ENCODE data around the gene BBC3.

Gene BBC3

DNA sequence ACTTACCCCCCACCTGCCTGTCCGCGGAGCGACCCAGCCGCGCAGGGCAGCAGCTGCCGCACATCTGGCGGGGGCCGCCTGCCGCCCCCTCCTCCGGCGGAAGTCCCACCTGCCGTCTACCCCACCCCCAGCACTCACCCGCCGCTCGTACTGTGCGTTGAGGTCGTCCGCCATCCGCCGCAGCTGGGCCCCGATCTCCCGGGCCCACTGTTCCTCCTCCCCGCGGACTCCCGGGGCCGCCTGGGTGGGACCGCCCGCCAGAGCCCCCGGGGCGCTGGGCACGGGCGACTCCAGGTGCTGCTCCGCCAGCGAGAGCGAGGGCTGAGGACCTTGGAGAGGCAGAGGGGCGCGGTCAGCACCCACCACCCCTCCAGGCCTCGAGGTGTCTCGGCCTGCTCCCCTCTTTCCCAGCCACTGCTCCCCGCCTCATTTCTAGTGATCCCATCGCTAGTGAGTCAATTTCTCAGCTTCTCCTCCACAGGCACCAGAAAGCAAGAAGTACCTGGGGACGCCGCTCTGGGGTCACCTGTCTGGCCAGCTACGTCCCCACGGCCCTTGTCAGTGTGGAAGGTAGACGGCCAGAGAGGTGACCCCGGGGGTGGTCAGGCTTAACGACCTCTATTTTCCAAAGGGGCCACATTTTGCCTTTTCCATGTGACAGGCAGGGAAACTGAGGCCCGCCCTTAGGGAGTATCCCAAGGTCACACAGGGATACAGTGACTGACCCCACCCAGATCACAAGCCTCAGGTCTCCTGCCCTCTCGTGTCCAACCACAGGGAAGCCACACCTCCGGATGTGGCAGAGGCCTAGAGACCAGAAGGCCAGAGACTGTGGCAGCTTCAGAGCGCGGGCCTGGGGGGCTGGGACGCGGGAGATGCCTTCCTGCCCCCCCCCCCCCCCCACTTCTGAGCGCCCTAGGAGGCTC lies 4.3 kb downstream of the BBC3 start:
- peak; percentile 53 for DNase-seq (ENCODE audit: extremely low read depth, low read depth)
- peak overlapping the region; percentile 100 for H3K4me3 ChIP-seq (replicated peaks; ENCODE audit: low read depth, low read length)
- no peak for TF ChIP-seq CTCF (IDR thresholded peaks at IDR 0.05; ENCODE audit: low read depth, low read length, missing control alignments)

GRCh38 chr19:47225746-47226425 lies 5.1 kb downstream of the BBC3 start:
- DNase-seq (ENCODE audit: extremely low read depth, low read depth) = no peak
- no peak for TF ChIP-seq CTCF (IDR thresholded peaks at IDR 0.05; ENCODE audit: low read depth, low read length, missing control alignments)
- peak overlapping the region; percentile 100 for H3K4me3 ChIP-seq (replicated peaks; ENCODE audit: low read depth, low read length)

DNA sequence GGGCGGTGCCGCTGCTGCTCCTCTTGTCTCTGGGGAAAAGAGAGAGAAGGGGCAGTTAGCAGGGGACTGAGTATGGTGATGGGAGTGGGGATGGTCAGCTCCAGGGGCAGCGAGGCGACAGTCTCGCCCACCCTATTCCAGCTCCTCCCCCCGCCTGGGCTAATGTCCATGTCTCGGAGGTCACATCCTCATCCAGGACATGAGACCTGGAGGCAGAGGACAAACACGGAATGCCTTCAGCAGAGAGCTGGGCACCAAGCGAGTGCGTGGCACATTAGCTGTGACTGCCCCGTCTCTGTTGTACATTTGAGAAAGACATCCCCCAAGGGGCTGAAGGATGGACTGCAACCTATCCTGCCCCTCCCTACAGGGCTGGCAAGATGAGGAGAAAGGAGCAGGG lies 9.1 kb downstream of the BBC3 start:
- no peak for TF ChIP-seq CTCF (IDR thresholded peaks at IDR 0.05; ENCODE audit: low read depth, low read length, missing control alignments)
- no peak for DNase-seq (ENCODE audit: extremely low read depth, low read depth)
- no peak overlapping the region for H3K4me3 ChIP-seq (replicated peaks; ENCODE audit: low read depth, low read length)

- H3K4me3 ChIP-seq (replicated peaks; ENCODE audit: low read depth, low read length) = no peak overlapping the region
- no peak for DNase-seq (ENCODE audit: extremely low read depth, low read depth)
- TF ChIP-seq CTCF (IDR thresholded peaks at IDR 0.05; ENCODE audit: low read depth, low read length, missing control alignments) = no peak
Measured at GRCh38 chr19:47221080-47221841, 9.7 kb downstream of the BBC3 start.

GRCh38 chr19:47215581-47215980 lies 15.4 kb downstream of the BBC3 start:
- no peak for TF ChIP-seq CTCF (IDR thresholded peaks at IDR 0.05; ENCODE audit: low read depth, low read length, missing control alignments)
- no peak overlapping the region for H3K4me3 ChIP-seq (replicated peaks; ENCODE audit: low read depth, low read length)
- DNase-seq (ENCODE audit: extremely low read depth, low read depth) = no peak

GRCh38 chr19:47210689-47211316 lies 20.2 kb downstream of the BBC3 start:
- no peak overlapping the region for H3K4me3 ChIP-seq (replicated peaks; ENCODE audit: low read depth, low read length)
- DNase-seq (ENCODE audit: extremely low read depth, low read depth) = peak; percentile 58
- TF ChIP-seq CTCF (IDR thresholded peaks at IDR 0.05; ENCODE audit: low read depth, low read length, missing control alignments) = peak; percentile 78

All from HFF-Myc (cell line).